Thyroid gland (tissue), 4 donors: ENCODE measurements around the gene MTHFD1L.

Source experiments
- CTCF ChIP-seq, 6 experiments: fragments of 200-600 bp in 3 of 6; fragments of 450-650 bp in 3 of 6; sonication (generic) in 3 of 6; IDR thresholded peaks; one replicate each; pipeline ENCODE4 v1.5.1; 2016 to 2019; ENCODE audit warnings: antibody characterized with exemption in 6 of 6, mild to moderate bottlenecking in 2 of 6, inconsistent platforms in 1 of 6, moderate library complexity in 1 of 6
- POLR2A ChIP-seq, 2 donors: fragments of 450-650 bp; IDR thresholded peaks; one replicate each; pipeline ENCODE4 v1.6.1; 2017; ENCODE audit warnings: antibody characterized with exemption in 2 of 2, mild to moderate bottlenecking in 2 of 2, moderate library complexity in 1 of 2

GRCh38 chr6:151098166-151098565 is 232.7 kb downstream of the MTHFD1L start:
- no peak for TF ChIP-seq CTCF (IDR thresholded peaks at IDR 0.05)
- no peak for TF ChIP-seq POLR2A (IDR thresholded peaks at IDR 0.05)
